OCI-LY1 (cell line): ENCODE measurements around the gene HOXC4.

ENCODE experiments used
- H2AFZ ChIP-seq: fragments of 200-600 bp; sonication (generic), shearing (Covaris generic); 2 replicates; pipeline ENCODE4 v1.6.0; 2014; ENCODE audit warnings: antibody characterized with exemption, mild to moderate bottlenecking, low read length
- H3F3A ChIP-seq: fragments of 200-600 bp; sonication (generic), shearing (Covaris generic); 2 replicates; pipeline ENCODE4 v1.6.0; 2014; ENCODE audit warnings: mild to moderate bottlenecking, antibody characterized with exemption, low read length, moderate library complexity; ENCODE audit not compliant: insufficient read depth
- H3K27ac ChIP-seq: fragments of 200-600 bp; sonication (generic); 2 replicates; pipeline ENCODE4 v1.5.1; 2014; ENCODE audit warnings: low read length, mixed run types, mild to moderate bottlenecking, low read depth; ENCODE audit not compliant: poor library complexity, severe bottlenecking
- H3K27me3 ChIP-seq: fragments of 200-600 bp; sonication (generic); 2 replicates; pipeline ENCODE4 v1.6.0; 2014; ENCODE audit warnings: antibody characterized with exemption, mild to moderate bottlenecking, low read length, moderate library complexity; ENCODE audit not compliant: insufficient read depth
- H3K36me3 ChIP-seq: fragments of 200-600 bp; sonication (generic); 2 replicates; pipeline ENCODE4 v1.6.1; 2014; ENCODE audit warnings: mild to moderate bottlenecking, antibody characterized with exemption, low read length, moderate library complexity, mixed read lengths; ENCODE audit not compliant: insufficient read depth
- H3K4me1 ChIP-seq: fragments of 200-600 bp; sonication (generic); 2 replicates; pipeline ENCODE4 v1.5.1; 2014; ENCODE audit warnings: mild to moderate bottlenecking, low read length, moderate library complexity; ENCODE audit not compliant: insufficient read depth, severe bottlenecking
- H3K4me2 ChIP-seq: fragments of 200-600 bp; sonication (generic), shearing (Covaris generic); 2 replicates; pipeline ENCODE4 v1.6.1; 2014; ENCODE audit warnings: low read length
- H3K4me3 ChIP-seq: fragments of 200-600 bp; sonication (generic); 2 replicates; pipeline ENCODE4 v1.5.1; 2014; ENCODE audit warnings: low read length, low read depth, mild to moderate bottlenecking, mixed read lengths; ENCODE audit not compliant: poor library complexity, severe bottlenecking
- H3K79me2 ChIP-seq: fragments of 200-600 bp; shearing (Covaris generic); 2 replicates; pipeline ENCODE4 v1.6.1; 2016; ENCODE audit warnings: mixed run types, low read length, mixed read lengths; ENCODE audit not compliant: insufficient read depth
- H3K9ac ChIP-seq: fragments of 200-600 bp; sonication (generic), shearing (Covaris generic); 2 replicates; pipeline ENCODE4 v1.6.1; 2014; ENCODE audit warnings: mild to moderate bottlenecking, low read length, mixed read lengths
- H3K9me2 ChIP-seq: fragments of 200-600 bp; sonication (generic), shearing (Covaris generic); 2 replicates; pipeline ENCODE4 v1.6.1; 2014; ENCODE audit warnings: low read depth, mild to moderate bottlenecking, low read length, mixed read lengths
- H3K9me3 ChIP-seq: fragments of 200-600 bp; shearing (Covaris generic); 2 replicates; pipeline ENCODE4 v1.6.1; 2014; ENCODE audit warnings: low read length, mixed read lengths
- H4K20me1 ChIP-seq: fragments of 200-600 bp; sonication (generic), shearing (Covaris generic); 2 replicates; pipeline ENCODE4 v1.6.0; 2016; ENCODE audit warnings: mild to moderate bottlenecking, low read length; ENCODE audit not compliant: insufficient read depth
- EZH2 ChIP-seq: fragments of 200-600 bp; sonication (generic), shearing (Covaris generic); IDR thresholded peaks from 2 replicates; pipeline ENCODE4 v1.8.0; 2017; ENCODE audit warnings: borderline replicate concordance, mixed run types, mild to moderate bottlenecking, antibody characterized with exemption, low read length, moderate library complexity, mixed read lengths
- TF ChIP-seq, protein P1 (sequence below): fragments of 200-600 bp; sonication (generic), shearing (Covaris generic); IDR thresholded peaks from 2 replicates; pipeline ENCODE4 v1.5.1; 2017; ENCODE audit warnings: mild to moderate bottlenecking, antibody characterized with exemption, low read length, moderate library complexity, mixed read lengths

Gene HOXC4

DNA sequence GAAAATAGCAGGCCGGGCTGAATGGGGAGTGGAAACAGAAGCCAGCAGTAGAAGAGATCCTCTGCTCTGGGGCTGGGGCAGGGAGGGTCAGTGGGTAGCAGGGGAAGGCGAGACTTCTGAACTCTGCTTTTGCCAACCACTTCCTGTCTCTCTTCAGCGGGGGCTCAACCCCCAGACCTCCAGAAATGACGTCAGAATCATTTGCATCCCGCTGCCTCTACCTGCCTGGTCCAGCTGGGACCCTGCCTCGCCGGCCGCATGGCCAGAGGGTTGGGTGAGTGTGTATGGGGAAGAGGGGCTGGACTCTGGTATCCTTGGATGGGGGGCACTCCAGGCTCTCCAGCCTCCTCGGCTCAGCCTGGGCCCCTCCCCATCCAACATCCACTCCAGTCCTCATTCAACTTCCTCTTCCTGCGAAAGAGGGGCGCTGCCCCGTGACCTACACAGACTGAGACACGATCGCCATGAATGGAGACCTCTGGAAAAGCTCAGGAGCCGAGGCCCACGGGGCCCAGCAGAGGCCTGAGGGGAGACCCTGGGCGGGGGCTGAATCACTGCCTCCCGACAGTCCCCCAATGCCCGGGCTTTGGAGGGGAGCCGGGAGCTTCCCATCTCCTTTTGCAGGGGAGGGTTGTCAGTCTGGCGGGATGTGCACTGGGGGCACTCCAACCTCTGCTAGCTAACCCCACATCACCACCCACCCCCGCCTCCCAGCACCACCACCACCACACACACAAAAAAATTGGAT, 458 bp upstream of the HOXC4 start:
- Histone ChIP-seq H3K79me2 (no peaks in the 10 kb centered on the region), H3K4me2 (peak overlapping the region; percentile 81), H2AFZ (peak overlapping the region; percentile 65; the same call in 1 of the 2 replicates), H4K20me1 (no peaks in the 10 kb centered on the region), H3K36me3 (no peaks in the 10 kb centered on the region), H3K9me2 (no peaks in the 10 kb centered on the region), H3F3A (no peaks in the 10 kb centered on the region), H3K4me1 (peaks cover 31% of the 10 kb centered on the region), H3K9ac (peak overlapping the region; percentile 91), H3K27ac (peak overlapping the region; percentile 62), H3K9me3 (no peaks in the 10 kb centered on the region), H3K4me3 (peak overlapping the region; percentile 77), H3K27me3 (no peaks in the 10 kb centered on the region)
- TF ChIP-seq EZH2: no peak
- TF ChIP-seq, protein P1, sequence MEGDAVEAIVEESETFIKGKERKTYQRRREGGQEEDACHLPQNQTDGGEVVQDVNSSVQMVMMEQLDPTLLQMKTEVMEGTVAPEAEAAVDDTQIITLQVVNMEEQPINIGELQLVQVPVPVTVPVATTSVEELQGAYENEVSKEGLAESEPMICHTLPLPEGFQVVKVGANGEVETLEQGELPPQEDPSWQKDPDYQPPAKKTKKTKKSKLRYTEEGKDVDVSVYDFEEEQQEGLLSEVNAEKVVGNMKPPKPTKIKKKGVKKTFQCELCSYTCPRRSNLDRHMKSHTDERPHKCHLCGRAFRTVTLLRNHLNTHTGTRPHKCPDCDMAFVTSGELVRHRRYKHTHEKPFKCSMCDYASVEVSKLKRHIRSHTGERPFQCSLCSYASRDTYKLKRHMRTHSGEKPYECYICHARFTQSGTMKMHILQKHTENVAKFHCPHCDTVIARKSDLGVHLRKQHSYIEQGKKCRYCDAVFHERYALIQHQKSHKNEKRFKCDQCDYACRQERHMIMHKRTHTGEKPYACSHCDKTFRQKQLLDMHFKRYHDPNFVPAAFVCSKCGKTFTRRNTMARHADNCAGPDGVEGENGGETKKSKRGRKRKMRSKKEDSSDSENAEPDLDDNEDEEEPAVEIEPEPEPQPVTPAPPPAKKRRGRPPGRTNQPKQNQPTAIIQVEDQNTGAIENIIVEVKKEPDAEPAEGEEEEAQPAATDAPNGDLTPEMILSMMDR: no peak

DNA sequence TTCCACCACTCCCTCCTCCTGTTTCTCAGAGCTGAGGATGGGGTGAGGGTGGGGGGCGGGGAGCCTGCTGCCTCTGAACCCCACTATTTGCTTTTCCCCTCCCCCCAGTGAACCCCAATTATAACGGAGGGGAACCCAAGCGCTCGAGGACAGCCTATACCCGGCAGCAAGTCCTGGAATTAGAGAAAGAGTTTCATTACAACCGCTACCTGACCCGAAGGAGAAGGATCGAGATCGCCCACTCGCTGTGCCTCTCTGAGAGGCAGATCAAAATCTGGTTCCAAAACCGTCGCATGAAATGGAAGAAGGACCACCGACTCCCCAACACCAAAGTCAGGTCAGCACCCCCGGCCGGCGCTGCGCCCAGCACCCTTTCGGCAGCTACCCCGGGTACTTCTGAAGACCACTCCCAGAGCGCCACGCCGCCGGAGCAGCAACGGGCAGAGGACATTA, 1.1 kb downstream of the HOXC4 start:
- Histone ChIP-seq H3K4me3 (peak overlapping the region; percentile 77), H3K79me2 (no peaks in the 10 kb centered on the region), H3K27ac (no peak overlapping the region), H4K20me1 (no peaks in the 10 kb centered on the region), H3K9ac (peak overlapping the region; percentile 91), H3K4me1 (peaks cover 31% of the 10 kb centered on the region), H3K4me2 (peak overlapping the region; percentile 81), H3K9me2 (no peaks in the 10 kb centered on the region), H2AFZ (no peak overlapping the region), H3K9me3 (no peaks in the 10 kb centered on the region), H3K36me3 (no peaks in the 10 kb centered on the region), H3K27me3 (no peaks in the 10 kb centered on the region), H3F3A (no peaks in the 10 kb centered on the region)
- TF ChIP-seq EZH2: no peak
- TF ChIP-seq, protein P1: no peak

DNA sequence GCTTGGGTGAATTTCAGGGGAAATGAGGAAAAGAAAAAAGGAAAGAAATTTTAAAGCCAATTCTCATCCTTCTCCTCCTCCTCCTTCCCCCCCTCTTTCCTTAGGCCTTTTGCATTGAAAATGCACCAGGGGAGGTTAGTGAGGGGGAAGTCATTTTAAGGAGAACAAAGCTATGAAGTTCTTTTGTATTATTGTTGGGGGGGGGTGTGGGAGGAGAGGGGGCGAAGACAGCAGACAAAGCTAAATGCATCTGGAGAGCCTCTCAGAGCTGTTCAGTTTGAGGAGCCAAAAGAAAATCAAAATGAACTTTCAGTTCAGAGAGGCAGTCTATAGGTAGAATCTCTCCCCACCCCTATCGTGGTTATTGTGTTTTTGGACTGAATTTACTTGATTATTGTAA, 1.9 kb downstream of the HOXC4 start:
- TF ChIP-seq EZH2: no peak
- TF ChIP-seq, protein P1: no peak
- Histone ChIP-seq H3K4me3 (no peak overlapping the region), H3K9me3 (no peaks in the 10 kb centered on the region), H3K9me2 (no peaks in the 10 kb centered on the region), H3K79me2 (no peaks in the 10 kb centered on the region), H3K27me3 (no peaks in the 10 kb centered on the region), H3K36me3 (no peaks in the 10 kb centered on the region), H3K27ac (no peak overlapping the region), H2AFZ (no peak overlapping the region), H3K9ac (no peak overlapping the region), H4K20me1 (no peaks in the 10 kb centered on the region), H3K4me1 (peaks cover 31% of the 10 kb centered on the region), H3F3A (no peaks in the 10 kb centered on the region), H3K4me2 (no peak overlapping the region)
